ENCODE data around the gene ICAM4. TPM values are rescaled to one million over a fixed set of nuclear protein-coding genes. Genes with fewer than 3 reads are reported as not detected.

Gene ICAM4
- total and polyA plus RNA-seq, 9 of the 15 experiments (the other 6 are each of a cell fraction or from before 2014, with no cell fraction given) = 14.1 to 86.1 (median 29.6) TPM

- TF ChIP-seq PHF8 (IDR thresholded peaks at IDR 0.05; ENCODE audit: borderline replicate concordance, low read length) (peak; percentile 75; the same call in 1 of the 2 replicates), KLF1 (tag; IDR thresholded peaks at IDR 0.05) (no peak; the same call in 1 of the 2 replicates), ZNF263 (CRISPR knock-in tag; IDR thresholded peaks at IDR 0.05; ENCODE audit: borderline replicate concordance) (no peak), NKRF (IDR thresholded peaks at IDR 0.05; ENCODE audit: borderline replicate concordance) (peak; percentile 62; the same call in 1 of the 2 replicates), THAP12 (CRISPR knock-in tag; IDR thresholded peaks at IDR 0.05) (peak; percentile 4; the same call in 1 of the 2 replicates), MCM5 (IDR thresholded peaks at IDR 0.05; ENCODE audit: low read depth) (no peak), ETS1 (conservative IDR thresholded peaks at IDR 0.05; ENCODE audit: control insufficient read depth, low read depth, low read length) (0 out of 2 replicates have a peak, but pooled peaks have one; percentile 35), HDAC2 (IDR thresholded peaks at IDR 0.05) (peak; percentile 24; the same call in 1 of the 2 replicates), ARID4B (CRISPR knock-in tag; IDR thresholded peaks at IDR 0.05) (0 out of 2 replicates have a peak, but pooled peaks have one; percentile 38), ZNF165 (CRISPR knock-in tag; IDR thresholded peaks at IDR 0.05; ENCODE audit: borderline replicate concordance) (no peak), NBN (IDR thresholded peaks at IDR 0.05; ENCODE audit: low read depth) (0 out of 2 replicates have a peak, but pooled peaks have one; percentile 50), ZFP91 (CRISPR knock-in tag; IDR thresholded peaks at IDR 0.05) (no peak), MXI1 (IDR thresholded peaks at IDR 0.05; ENCODE audit: low read depth, low read length) (peak; percentile 89), NONO (IDR thresholded peaks at IDR 0.05; ENCODE audit: low read depth in 2 of 2, low read length in 1 of 2) (peak in 1 of 2 experiments; percentile 4; a peak in 1 of 4 replicates)
These were observed 48.0 kb downstream of the ICAM4 start (continued) for GRCh38 chr19:10334588-10335351.
